ENCODE results near the gene KRTAP6-3. TPM values are rescaled to one million over a fixed set of nuclear protein-coding genes. Genes with fewer than 3 reads are reported as not detected.

KRTAP6-3 gene
- total and polyA plus RNA-seq, 2 of the 8 experiments (the other 6 are each of a cell fraction or from before 2014, with no cell fraction given): not detected

GRCh38 chr21:30577766-30578165 is 14.5 kb upstream of the KRTAP6-3 start (continued):
- TF ChIP-seq POU5F1 (IDR thresholded peaks at IDR 0.05; ENCODE audit: low read depth, low read length) (no peak), SP2 (IDR thresholded peaks at IDR 0.05; ENCODE audit: low read length) (no peak), EZH2 (IDR thresholded peaks at IDR 0.05; ENCODE audit: low read depth, low read length, severe bottlenecking) (no peak), SIN3A (conservative IDR thresholded peaks at IDR 0.05 in 1 of 2, IDR thresholded peaks at IDR 0.05 in 1 of 2; ENCODE audit: low read depth in 1 of 2, low read length in 2 of 2) (no peak), SAP30 (IDR thresholded peaks at IDR 0.05; ENCODE audit: insufficient read depth, insufficient replicate concordance, low read length) (no peak)

Data from H1 (cell line).